Measurements from ENCODE around the gene LRP5.
"Not testable (repeated sequence)": the region's sequence is repeated elsewhere in the genome, so short reads cannot be mapped to it uniquely, and the experiment has no call there.

The LRP5 gene

DNA sequence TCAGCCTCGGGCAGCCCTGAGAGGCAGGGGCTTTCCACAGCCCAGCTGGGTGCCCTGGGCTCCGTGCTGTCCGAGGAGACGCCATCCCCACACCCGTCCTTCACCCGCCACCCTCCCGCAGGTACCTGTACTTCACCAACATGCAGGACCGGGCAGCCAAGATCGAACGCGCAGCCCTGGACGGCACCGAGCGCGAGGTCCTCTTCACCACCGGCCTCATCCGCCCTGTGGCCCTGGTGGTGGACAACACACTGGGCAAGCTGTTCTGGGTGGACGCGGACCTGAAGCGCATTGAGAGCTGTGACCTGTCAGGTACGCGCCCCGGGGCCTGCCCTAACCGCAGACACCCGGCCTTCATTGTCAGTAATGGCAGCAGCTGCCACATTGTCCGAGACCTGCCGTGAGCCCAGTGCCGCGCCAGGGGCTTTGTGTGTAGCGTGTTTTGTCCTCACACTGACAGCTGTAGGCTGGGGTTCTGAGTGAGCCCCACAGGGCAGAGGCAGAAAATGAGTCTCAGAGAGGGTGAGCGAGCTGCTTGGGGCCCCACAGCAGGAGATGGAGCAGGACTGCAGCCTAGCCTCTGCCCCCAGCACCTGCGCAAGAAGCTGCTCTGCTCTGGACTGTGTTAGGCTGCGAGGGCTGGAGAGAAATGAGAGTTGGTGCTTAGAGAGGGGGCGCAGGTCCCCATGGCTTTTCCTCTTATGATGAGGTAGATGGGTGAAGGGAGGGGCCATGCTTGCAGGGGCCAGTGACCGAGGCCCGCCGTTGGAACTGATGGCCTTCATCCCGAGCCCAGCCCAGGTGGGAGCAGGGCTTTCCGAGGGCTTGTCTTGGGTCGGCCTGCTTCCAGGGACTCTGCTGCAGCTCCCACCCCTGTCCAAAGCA, 112.8 kb downstream of the LRP5 start:
- no peak for DNase-seq

- no peak for DNase-seq
Measured at GRCh38 chr11:68425866-68426380, 113.5 kb downstream of the LRP5 start.

DNA sequence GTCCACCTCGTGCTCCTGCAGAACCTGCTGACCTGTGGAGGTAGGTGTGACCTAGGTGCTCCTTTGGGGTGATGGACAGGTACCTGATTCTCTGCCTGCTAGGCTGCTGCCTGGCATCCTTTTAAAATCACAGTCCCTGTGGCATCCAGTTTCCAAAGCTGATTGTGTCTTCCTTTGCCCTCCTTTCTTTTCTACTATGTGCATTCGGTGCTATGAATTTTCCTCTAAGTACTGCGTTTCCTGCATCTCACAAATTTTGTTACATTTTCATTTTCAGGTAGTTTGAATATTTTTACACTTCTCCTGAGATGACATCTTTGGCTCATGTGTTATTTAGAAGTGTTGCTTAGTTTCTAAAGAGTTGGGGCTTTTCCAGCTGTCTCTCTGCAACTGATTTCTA, 117.3 kb downstream of the LRP5 start:
- no peak for DNase-seq

GRCh38 chr11:68430384-68430783, 118.0 kb downstream of the LRP5 start:
- DNase-seq = no peak

- no peak for DNase-seq
Measured at GRCh38 chr11:68430801-68431200, 118.4 kb downstream of the LRP5 start.

DNA sequence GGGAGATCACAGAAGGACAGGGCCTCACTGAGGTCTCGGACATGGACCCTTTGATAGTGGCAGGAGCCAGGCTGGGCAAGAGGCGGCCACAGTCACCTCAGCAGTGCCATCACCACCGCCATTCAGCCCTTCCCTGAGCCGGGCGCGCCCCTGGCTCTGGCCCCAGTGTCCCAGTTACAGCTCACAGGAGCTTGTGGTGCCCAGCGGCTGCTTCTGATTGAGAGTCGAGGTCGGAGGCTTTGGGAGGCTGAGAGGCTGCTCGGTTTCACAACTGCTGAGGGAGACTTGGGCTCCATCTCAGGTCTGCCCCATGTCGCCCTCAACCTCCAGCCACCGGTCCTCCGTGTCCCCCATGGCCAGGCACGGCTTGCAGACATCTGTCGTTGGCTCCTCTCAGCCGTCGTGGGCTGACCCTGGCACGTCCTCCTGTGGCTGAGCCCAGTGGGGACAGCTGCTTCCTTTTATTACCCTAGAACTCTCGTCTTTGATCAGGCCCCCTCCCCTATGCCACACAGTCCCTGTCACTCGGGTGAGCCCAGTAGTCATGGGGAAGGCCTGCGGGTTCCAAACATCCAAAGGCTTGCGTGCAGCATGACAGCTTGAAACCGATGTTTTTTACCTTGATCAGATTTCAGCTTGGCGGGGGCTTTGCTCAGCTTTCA, 119.7 kb downstream of the LRP5 start:
- DNase-seq = no peak

- no peak for DNase-seq
Measured at GRCh38 chr11:68432874-68433273, 120.5 kb downstream of the LRP5 start.

DNA sequence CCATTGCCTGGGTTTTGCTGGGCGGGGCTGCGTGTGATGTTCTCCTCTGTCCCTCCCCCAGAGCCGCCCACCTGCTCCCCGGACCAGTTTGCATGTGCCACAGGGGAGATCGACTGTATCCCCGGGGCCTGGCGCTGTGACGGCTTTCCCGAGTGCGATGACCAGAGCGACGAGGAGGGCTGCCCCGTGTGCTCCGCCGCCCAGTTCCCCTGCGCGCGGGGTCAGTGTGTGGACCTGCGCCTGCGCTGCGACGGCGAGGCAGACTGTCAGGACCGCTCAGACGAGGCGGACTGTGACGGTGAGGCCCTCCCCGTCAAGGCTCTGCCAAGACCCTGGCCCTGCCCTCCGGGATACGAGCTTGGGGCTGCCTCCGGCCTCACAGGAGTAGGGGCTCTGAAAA, 121.2 kb downstream of the LRP5 start:
- no peak for DNase-seq

DNA sequence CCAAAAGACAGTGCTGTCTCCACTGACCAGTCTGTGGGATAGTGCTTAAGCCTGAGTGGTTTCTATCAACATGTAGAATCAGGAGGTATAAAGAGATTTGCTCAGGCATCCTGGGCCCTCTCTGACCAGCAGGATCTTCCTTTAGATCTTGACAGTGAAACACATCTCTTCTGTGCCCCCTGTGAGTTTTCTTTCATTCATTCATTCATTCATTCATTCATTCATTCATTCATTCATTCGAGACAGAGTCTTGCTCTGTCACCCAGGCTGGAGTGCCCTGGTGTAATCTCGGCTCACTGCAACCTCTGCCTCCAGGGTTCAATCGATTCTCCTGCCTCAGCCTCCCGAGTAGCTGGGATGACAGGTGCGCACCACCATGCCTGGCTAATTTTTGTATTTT, 121.8 kb downstream of the LRP5 start:
- not testable (repeated sequence) for DNase-seq

DNA sequence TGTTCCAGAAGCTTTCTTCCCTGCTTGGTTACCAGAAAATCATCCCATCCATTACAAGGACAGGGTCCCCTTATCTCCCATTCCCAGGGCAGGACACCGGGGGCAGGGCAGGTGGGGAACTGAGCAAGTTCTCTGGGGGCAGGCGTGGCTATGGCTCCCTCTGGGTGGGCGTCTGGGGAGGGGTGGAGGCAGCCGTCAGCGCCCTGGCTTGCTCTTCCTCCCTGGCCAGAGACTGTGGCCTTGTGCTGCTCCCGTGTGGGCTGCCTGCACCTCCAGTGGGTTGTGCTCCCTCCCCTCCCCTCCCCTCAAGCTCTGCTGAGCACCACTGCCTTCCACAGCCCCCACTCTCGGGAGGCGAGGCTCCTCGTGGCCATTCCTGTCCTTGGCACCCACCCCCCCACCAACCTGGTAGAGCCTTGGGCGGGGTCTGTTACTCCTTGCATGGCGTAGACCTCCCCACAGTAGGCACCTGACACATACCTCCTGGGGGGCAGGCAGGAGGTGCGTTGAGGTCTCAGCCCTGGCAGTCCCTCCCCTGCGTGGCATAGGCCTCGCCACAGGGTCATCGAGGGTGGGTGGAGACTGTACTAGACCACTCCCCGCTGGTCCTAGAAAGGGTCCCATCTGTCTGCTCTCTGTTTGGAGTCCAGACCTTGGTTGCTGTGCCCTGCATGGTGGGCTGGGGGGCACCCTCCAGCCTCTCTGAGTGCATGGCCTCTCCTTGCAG, 123.9 kb downstream of the LRP5 start:
- no peak for DNase-seq

DNA sequence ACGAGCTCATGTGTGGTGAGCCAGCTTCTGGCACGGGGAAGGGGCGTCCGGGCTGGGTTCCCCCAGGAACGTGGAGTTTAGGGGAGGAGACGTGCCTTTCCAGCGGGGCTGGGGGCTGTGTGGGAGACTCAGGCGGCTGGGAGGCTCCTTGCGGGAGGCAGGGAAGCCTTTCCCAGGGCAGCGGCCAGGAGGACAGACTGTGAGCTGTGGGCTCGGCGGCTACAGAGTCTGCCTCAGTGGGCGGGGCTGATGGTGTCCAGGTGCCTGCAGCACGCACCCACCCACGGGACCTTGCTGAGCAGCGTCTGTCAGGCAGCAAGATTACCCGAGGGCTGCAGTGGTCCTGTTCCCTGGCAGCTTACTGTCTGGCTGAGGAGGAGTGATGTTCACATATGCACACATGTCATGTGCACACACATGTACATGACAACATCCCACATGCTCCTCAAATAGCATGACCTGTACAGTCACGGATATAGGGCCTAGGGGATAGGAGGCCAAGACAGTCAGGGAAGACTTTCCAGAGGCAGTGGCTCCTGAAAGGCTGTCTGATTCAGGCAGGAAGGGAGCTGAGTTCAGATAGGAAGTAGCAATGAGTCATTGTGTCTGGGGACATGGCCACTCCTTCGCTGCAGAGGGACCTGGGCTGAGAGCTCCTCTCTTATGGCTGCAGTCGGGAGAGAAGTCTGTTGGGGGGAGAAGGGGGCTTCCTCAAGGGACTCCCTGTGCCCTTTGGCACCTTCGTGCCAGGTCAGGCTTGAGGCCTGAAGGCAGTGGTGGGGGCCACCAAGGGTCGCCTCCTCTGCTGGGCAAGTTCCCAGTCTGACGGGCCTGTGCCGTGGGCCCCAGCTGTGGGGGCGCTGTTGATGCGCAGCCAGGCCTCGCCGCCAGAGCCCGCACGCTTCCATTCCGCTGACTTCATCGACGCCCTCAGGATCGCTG, 124.9 kb downstream of the LRP5 start:
- DNase-seq = no peak

- no peak for DNase-seq
Measured at GRCh38 chr11:68437927-68438657, 125.7 kb downstream of the LRP5 start.

DNA sequence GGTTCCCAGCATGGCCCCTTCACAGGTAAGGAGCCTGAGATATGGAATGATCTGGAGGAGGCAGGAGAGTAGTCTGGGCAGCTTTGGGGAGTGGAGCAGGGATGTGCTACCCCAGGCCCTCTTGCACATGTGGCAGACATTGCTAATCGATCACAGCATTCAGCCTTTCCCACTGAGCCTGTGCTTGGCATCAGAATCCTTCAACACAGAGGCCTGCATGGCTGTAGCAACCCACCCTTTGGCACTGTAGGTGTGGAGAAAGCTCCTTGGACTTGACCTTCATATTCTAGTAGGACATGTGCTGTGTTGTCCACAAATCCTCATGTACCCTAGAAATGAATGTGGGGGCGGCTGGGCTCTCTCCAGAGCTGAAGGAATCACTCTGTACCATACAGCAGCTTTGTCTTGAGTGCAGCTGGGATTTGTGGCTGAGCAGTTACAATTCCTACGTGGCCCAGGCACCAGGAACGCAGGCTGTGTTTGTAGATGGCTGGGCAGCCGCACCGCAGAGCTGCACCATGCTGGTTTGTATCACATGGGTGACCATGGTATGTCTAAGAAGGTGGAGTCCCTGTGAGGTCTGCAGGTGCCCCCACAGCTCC, 126.4 kb downstream of the LRP5 start:
- DNase-seq = no peak

GRCh38 chr11:68439355-68440065, 127.1 kb downstream of the LRP5 start:
- DNase-seq = no peak

DNA sequence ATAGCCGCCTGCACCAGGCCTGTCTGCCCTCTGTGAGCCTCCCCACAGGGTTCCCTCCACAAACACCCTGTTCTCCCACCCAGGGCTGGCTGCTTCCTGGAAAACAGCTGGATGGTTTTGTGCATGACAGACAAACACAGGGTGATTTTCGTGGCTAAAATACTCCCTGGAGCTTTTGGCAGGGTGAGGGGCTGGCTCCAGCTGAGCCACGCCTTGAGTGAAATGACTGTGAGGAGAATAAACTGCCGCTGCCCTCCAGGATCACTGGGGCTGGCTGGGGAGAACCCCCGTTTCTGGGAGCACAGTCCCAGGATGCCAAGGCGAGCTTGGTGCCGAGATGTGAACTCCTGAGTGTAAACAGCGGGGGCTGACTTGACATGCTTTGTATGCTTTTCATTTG, 127.8 kb downstream of the LRP5 start:
- no peak for DNase-seq

DNA sequence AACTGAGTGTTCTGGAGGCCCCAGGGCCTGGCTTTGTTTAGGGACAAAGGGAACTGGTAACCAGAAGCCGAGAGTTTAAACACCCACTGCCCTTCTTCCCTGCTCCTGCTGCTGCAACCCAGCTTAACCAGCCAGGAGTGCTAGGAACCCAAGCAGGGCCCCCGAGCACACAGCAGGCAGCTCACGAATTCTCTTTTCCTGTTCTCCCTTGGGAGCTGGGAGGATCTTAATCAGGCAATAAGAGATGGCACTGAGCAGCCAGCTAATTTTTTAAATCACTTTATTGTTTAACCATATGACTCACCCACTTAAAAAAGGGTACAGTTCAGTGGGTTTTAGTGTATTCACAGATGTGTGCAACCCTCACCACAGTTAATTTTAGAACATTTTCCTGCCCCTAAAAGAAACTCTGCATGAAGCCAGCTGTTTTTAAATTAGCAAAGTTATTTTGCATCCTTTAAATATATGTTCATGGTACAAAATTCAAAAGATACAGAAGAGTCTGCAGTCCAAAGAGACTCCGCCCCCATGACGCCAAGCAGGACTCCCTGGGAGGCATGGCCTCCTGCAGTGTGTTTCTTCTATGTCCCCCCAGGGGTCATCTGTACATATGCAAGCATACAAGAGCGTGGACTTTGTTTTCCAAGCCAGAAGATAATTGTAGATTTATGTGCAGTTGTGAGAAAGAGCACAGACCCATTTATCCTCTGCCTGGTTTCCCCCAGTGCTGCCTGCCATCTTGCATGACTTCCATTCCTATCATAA, 129.3 kb downstream of the LRP5 start:
- no peak for DNase-seq

DNA sequence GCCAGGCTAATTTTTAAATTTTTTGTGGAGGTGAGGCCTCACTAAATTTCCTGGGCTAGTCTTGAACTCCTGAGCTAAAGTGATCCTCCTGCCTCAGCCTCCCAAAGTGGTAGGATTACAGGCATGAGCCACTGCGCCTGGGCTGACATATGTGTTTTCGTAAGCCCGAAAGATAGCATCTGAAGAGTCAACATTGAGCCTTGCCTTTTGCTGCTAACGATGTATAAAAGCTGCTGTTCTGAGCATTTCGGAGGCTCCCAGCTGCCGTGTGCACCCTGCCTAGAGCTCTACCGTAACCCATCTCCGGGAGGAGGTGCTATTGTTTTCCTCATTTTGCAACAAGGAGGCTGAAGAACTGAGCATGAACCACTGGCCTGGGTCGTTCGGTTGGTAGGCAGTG, 130.0 kb downstream of the LRP5 start:
- no peak for DNase-seq

DNA sequence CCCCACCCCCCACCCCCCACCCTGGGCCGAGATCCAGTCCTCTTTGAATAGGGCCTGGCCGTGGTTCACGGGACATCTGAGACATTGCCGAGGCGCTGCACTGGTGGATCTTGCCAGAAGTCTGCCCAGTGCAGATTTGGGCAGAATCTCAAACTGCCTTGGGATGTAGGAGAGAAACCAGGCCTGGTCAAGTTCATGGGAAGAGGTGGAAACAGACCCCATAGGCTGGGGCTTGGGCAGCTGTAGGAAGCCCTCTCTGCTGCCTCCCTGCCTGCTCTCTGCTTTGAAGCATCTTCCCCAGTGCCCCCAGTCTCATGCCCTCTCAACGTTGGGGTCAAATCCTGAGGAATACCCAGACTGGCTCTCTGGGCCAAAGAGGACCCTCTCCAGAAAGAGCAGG, 132.2 kb downstream of the LRP5 start:
- no peak for DNase-seq

DNA sequence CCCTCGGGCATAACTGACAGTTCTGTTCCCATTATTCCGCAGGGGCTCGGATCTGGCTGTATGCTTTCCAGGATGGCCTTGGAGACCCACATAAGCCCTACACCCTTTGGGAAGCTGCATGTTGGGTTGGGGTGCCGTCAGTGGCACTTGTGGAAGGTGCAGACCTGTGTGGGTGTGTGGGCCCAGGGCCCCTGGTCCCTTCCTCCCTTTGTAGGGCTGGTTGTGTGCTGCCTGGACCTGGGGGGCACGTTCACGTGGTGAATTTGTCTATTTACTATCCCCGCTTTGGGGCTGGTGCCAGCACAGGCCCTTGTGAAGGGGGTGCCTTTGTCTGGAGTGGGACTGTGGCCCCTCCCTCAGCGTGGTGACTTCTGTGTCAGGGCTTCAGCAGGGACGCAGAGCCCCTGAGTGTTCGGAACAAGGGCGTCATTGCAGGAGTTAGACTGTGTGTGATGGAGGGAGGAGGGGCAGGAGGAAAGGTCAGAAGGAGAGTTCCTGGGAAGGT, 133.2 kb downstream of the LRP5 start:
- DNase-seq = no peak
